Tongue (tissue), 2 donors: ENCODE measurements around the gene SIDT2. TPM values are rescaled to one million over a fixed set of nuclear protein-coding genes. Genes with fewer than 3 reads are reported as not detected.
A peak's percentile ranks its signal among the peaks of the same experiment; 100 is the strongest.
"Not testable (repeated sequence)": the region's sequence is repeated elsewhere in the genome, so short reads cannot be mapped to it uniquely, and the experiment has no call there.

Experiments
- DNase-seq: peaks from one replicate; pipeline ENCODE4 v3.0.0-alpha.2; 2015
- total RNA-seq: library from RNA; depleted of rRNA; stranded (reverse); fragments of >200 nt; gene quantifications from one replicate; pipeline ENCODE4 v1.2.3, GENCODE V29; 2014

Gene SIDT2
- total RNA-seq, 1 donor from 2014 or later = 24.7 TPM

- no peak for DNase-seq
Observed at GRCh38 chr11:117204283-117205080, 25.9 kb downstream of the SIDT2 start.

- no peak for DNase-seq
Observed at GRCh38 chr11:117205211-117205818, 26.8 kb downstream of the SIDT2 start.

GRCh38 chr11:117206111-117206510, 27.6 kb downstream of the SIDT2 start:
- not testable (repeated sequence) for DNase-seq

- DNase-seq = not testable (repeated sequence)
Observed at GRCh38 chr11:117206859-117207258, 28.3 kb downstream of the SIDT2 start.

- not testable (repeated sequence) for DNase-seq
Observed at GRCh38 chr11:117207481-117207880, 28.9 kb downstream of the SIDT2 start.

- not testable (repeated sequence) for DNase-seq
Observed at GRCh38 chr11:117208710-117209109, 30.2 kb downstream of the SIDT2 start.

GRCh38 chr11:117209351-117210125, 31.0 kb downstream of the SIDT2 start:
- not testable (repeated sequence) for DNase-seq

GRCh38 chr11:117210620-117211019, 32.1 kb downstream of the SIDT2 start:
- no peak for DNase-seq

- no peak for DNase-seq
Observed at GRCh38 chr11:117212697-117213355, 34.3 kb downstream of the SIDT2 start.

- no peak for DNase-seq
Observed at GRCh38 chr11:117214404-117215110, 36.0 kb downstream of the SIDT2 start.

GRCh38 chr11:117217141-117218084, 38.9 kb downstream of the SIDT2 start:
- no peak for DNase-seq

- DNase-seq = peak; percentile 48
Observed at GRCh38 chr11:117218133-117218915, 39.8 kb downstream of the SIDT2 start.

GRCh38 chr11:117219001-117219400, 40.5 kb downstream of the SIDT2 start:
- no peak for DNase-seq

- no peak for DNase-seq
Observed at GRCh38 chr11:117219455-117219854, 40.9 kb downstream of the SIDT2 start.

GRCh38 chr11:117219995-117220394, 41.5 kb downstream of the SIDT2 start:
- no peak for DNase-seq

- peak; percentile 93 for DNase-seq
Observed at GRCh38 chr11:117220568-117220967, 42.0 kb downstream of the SIDT2 start.

GRCh38 chr11:117220999-117221774, 42.6 kb downstream of the SIDT2 start:
- peak; percentile 96 for DNase-seq

GRCh38 chr11:117221775-117222517, 43.4 kb downstream of the SIDT2 start:
- peak; percentile 95 for DNase-seq
